IMR-90 (cell line): ENCODE results near the gene GEMIN2.

Source experiments
- BHLHE40 ChIP-seq: fragments of 150-350 bp; IDR thresholded peaks from 2 replicates; pipeline ENCODE4 v1.6.1; 2016; ENCODE audit warnings: mild to moderate bottlenecking, low read depth, low read length
- MAFK ChIP-seq: IDR thresholded peaks from 2 replicates; pipeline ENCODE4 v1.6.1; 2012; ENCODE audit warnings: low read depth, low read length, improper control_type of control experiment
- MAZ ChIP-seq: IDR thresholded peaks from 2 replicates; pipeline ENCODE4 v1.6.1; 2012; ENCODE audit warnings: low read depth, mild to moderate bottlenecking, low read length, improper control_type of control experiment, moderate library complexity, borderline replicate concordance
- MXI1 ChIP-seq: IDR thresholded peaks from 2 replicates; pipeline ENCODE4 v1.6.1; 2012; ENCODE audit warnings: low read depth, mild to moderate bottlenecking, low read length, moderate library complexity, borderline replicate concordance
- NFE2L2 ChIP-seq: fragments of 150-350 bp; IDR thresholded peaks from 2 replicates; pipeline ENCODE4 v1.6.1; 2016; ENCODE audit warnings: low read depth, mild to moderate bottlenecking, low read length
- POLR2A ChIP-seq: IDR thresholded peaks from 2 replicates; pipeline ENCODE4 v1.6.1; 2012; ENCODE audit warnings: mild to moderate bottlenecking, low read depth, low read length
- RAD21 ChIP-seq: IDR thresholded peaks from 2 replicates; pipeline ENCODE4 v1.6.1; 2012; ENCODE audit warnings: low read length, improper control_type of control experiment
- RCOR1 ChIP-seq: IDR thresholded peaks from 2 replicates; pipeline ENCODE4 v1.6.1; 2012; ENCODE audit warnings: mild to moderate bottlenecking, low read length, improper control_type of control experiment; ENCODE audit not compliant: insufficient replicate concordance
- RFX5 ChIP-seq: IDR thresholded peaks from 2 replicates; pipeline ENCODE4 v1.8.0; 2012; ENCODE audit warnings: low read depth, mild to moderate bottlenecking, low read length, moderate library complexity
- SMC3 ChIP-seq: fragments of 150-350 bp; IDR thresholded peaks from 2 replicates; pipeline ENCODE4 v1.6.1; 2016; ENCODE audit warnings: low read depth, mild to moderate bottlenecking, antibody characterized with exemption, low read length, moderate library complexity
- USF2 ChIP-seq: fragments of 150-350 bp; IDR thresholded peaks from 2 replicates; pipeline ENCODE4 v1.6.1; 2017; ENCODE audit warnings: mild to moderate bottlenecking, antibody characterized with exemption, low read length, low read depth
- TF ChIP-seq, protein P1 (sequence below): conservative IDR thresholded peaks from 2 replicates; pipeline ENCODE4 v1.5.1; 2012; ENCODE audit warnings: mild to moderate bottlenecking, low read depth, low read length, improper control_type of control experiment

DNA sequence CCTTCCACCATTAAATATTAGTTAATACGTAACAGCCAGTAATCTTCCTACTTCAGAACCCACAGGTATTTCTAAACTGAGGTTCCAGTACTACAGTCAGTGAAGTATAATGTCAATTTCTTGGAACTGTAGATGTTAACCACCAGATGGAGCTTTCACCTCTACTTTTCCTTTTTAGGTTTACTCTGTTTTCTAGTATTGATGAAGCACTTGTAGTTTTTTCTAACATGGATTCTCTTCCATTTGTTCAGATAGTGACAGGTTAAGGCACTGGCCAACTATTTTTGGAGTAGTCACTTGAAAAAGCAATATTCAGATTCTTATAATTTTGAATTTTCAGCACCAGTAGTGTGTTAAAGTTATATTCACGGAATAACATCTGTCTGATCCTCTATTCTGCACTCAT lies 6.5 kb upstream of the GEMIN2 start:
- TF ChIP-seq, protein P1, sequence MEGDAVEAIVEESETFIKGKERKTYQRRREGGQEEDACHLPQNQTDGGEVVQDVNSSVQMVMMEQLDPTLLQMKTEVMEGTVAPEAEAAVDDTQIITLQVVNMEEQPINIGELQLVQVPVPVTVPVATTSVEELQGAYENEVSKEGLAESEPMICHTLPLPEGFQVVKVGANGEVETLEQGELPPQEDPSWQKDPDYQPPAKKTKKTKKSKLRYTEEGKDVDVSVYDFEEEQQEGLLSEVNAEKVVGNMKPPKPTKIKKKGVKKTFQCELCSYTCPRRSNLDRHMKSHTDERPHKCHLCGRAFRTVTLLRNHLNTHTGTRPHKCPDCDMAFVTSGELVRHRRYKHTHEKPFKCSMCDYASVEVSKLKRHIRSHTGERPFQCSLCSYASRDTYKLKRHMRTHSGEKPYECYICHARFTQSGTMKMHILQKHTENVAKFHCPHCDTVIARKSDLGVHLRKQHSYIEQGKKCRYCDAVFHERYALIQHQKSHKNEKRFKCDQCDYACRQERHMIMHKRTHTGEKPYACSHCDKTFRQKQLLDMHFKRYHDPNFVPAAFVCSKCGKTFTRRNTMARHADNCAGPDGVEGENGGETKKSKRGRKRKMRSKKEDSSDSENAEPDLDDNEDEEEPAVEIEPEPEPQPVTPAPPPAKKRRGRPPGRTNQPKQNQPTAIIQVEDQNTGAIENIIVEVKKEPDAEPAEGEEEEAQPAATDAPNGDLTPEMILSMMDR: peak; percentile 56
- TF ChIP-seq POLR2A (no peak), BHLHE40 (no peak), RFX5 (no peak), MAZ (no peak), SMC3 (peak; percentile 57; the same call in 1 of the 2 replicates), USF2 (no peak), RCOR1 (no peak), RAD21 (peak; percentile 55), MXI1 (no peak), NFE2L2 (no peak), MAFK (no peak)
